ENCODE measurements around the gene LRPAP1. TPM values are rescaled to one million over a fixed set of nuclear protein-coding genes. Genes with fewer than 3 reads are reported as not detected.

LRPAP1 gene
- total RNA-seq, 3 donors from 2014 or later: 104 to 204 (median 111) TPM

- Histone ChIP-seq H3K27ac (no peak overlapping the region), H3K9me3 (no peaks in the 10 kb centered on the region), H3K4me3 (no peak overlapping the region), H3K4me1 (no peaks in the 10 kb centered on the region), H3K27me3 (peaks cover 0 to 28% of the 10 kb centered on the region in 2 donors), H3K36me3 (no peaks in the 10 kb centered on the region)
- intact Hi-C loops (cut with DNase I; ENCODE audit: low total_unique reads): no loop called here
- DNase-seq (ENCODE audit: low spot score in 2 of 2): no peak
- TF ChIP-seq CTCF (IDR thresholded peaks at IDR 0.05) (no peak), POLR2A (IDR thresholded peaks at IDR 0.05) (no peak), POLR2AphosphoS5 (IDR thresholded peaks at IDR 0.05) (no peak)
Observed at GRCh38 chr4:3493720-3494461, 38.3 kb downstream of the LRPAP1 start.

- H3K27me3 ChIP-seq: peaks cover 0 to 34% of the 10 kb centered on the region in 2 donors
- intact Hi-C loops (cut with DNase I; ENCODE audit: low total_unique reads): no loop called here
Observed at GRCh38 chr4:3492741-3493719, 39.2 kb downstream of the LRPAP1 start.

GRCh38 chr4:3491681-3492405 lies 40.4 kb downstream of the LRPAP1 start:
- DNase-seq (ENCODE audit: low spot score in 2 of 2): no peak
- TF ChIP-seq CTCF (IDR thresholded peaks at IDR 0.05) (no peak), POLR2A (IDR thresholded peaks at IDR 0.05) (no peak)
- peaks cover 0 to 35% of the 10 kb centered on the region in 2 donors for H3K27me3 ChIP-seq
- H3K27ac ChIP-seq: no peak overlapping the region
- intact Hi-C loops (cut with DNase I; ENCODE audit: low total_unique reads): no loop called here
- H3K36me3 ChIP-seq: no peaks in the 10 kb centered on the region
- no peaks in the 10 kb centered on the region for H3K4me1 ChIP-seq
- no peak overlapping the region for H3K4me3 ChIP-seq
- H3K9me3 ChIP-seq: no peaks in the 10 kb centered on the region

More at GRCh38 chr4:3492741-3493719, 39.2 kb downstream of the LRPAP1 start:
- no peak for DNase-seq (ENCODE audit: low spot score in 2 of 2)
- no peak for TF ChIP-seq POLR2A (IDR thresholded peaks at IDR 0.05)
- no peak for TF ChIP-seq CTCF (IDR thresholded peaks at IDR 0.05)
- no peak for TF ChIP-seq POLR2AphosphoS5 (IDR thresholded peaks at IDR 0.05)
- Histone ChIP-seq H3K9me3 (no peaks in the 10 kb centered on the region), H3K4me3 (no peak overlapping the region), H3K4me1 (no peaks in the 10 kb centered on the region), H3K27ac (no peak overlapping the region), H3K36me3 (no peaks in the 10 kb centered on the region)

- intact Hi-C loops (cut with DNase I; ENCODE audit: low total_unique reads): no loop called here
Observed at GRCh38 chr4:3489451-3489962, 42.7 kb downstream of the LRPAP1 start.

More at GRCh38 chr4:3489451-3489962, 42.7 kb downstream of the LRPAP1 start:
- Histone ChIP-seq H3K9me3 (no peaks in the 10 kb centered on the region), H3K27me3 (peaks cover 0 to 41% of the 10 kb centered on the region in 2 donors), H3K4me1 (peaks cover 4 to 11% of the 10 kb centered on the region in 2 donors), H3K36me3 (no peaks in the 10 kb centered on the region), H3K4me3 (no peak overlapping the region), H3K27ac (no peak overlapping the region)
- DNase-seq (ENCODE audit: low spot score in 2 of 2): no peak
- no peak for TF ChIP-seq CTCF (IDR thresholded peaks at IDR 0.05)
- no peak for TF ChIP-seq POLR2AphosphoS5 (IDR thresholded peaks at IDR 0.05)
- no peak for TF ChIP-seq POLR2A (IDR thresholded peaks at IDR 0.05)
